SH-SY5Y (cell line): ENCODE measurements around the gene SLC13A3.

Experiments
- GATA2 ChIP-seq: IDR thresholded peaks from 2 replicates; pipeline ENCODE4 v1.6.1; 2011; ENCODE audit warnings: mild to moderate bottlenecking, low read depth, low read length
- GATA3 ChIP-seq: IDR thresholded peaks from 2 replicates; pipeline ENCODE4 v1.6.1; 2011; ENCODE audit warnings: low read depth, mild to moderate bottlenecking, low read length, moderate library complexity

SLC13A3 gene

DNA sequence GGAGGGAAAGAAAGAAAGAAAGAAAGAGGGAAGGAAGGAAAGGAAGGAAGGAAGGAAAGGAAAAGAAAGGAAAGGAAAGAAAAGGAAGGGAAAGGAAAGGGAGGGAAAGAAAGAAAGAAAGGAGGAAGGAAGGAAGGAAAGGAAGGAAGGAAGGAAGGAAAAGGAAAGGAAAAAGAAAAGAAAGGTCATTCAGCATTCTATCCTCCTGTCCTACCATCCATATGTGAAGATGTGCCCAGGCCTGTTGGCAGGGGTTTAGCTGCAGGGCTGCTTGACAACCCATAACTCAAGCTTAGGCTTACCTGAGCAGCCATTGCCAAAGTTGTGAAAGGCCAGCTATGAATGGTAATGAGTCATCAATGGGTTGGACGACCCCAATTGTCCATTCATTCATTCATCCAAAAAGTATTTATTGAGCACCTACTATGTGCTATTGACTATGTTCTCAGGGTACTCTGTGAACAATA, 50.9 kb downstream of the SLC13A3 start:
- TF ChIP-seq GATA2 (no peak), GATA3 (no peak)

DNA sequence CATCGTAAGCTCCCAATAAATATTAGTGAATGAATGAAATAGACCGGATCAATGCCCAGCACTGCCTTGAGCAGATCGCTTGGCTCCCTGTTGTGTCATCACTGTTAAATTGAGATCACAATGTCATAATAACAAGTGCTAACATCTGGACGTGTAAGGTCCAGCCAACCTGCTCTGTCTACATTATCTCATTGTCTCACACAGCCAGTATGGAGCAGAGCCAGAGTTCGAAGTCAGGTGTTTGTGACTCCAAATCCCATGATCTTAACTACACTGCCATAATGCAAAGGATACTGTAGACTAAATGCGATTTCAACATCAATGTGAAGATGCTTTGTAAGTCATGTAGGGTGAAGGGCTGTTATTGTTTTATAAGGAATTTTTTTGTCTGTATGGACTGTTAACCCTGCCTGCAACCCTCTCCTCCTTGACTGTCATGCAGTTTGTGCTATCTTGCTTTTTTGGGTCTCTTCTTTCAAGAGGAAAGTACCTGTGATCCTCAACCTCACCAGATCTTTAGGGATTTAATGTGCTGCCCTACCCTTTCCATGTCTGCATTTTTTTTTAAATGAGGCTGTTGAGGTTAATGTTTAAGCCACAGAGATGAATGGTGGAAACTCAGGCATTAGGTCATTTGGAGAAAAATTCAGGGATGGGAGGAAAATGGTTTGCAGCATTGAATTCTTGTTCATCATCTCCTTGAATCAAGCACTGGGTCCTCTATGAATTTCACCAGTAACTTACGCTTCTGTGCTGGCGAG, 51.9 kb downstream of the SLC13A3 start:
- TF ChIP-seq GATA2: no peak
- no peak for TF ChIP-seq GATA3

- no peak for TF ChIP-seq GATA3
Measured at GRCh38 chr20:46595933-46596332, 55.3 kb downstream of the SLC13A3 start.

- TF ChIP-seq GATA2 (no peak), GATA3 (no peak)
Measured at GRCh38 chr20:46594725-46595124, 56.5 kb downstream of the SLC13A3 start.

GRCh38 chr20:46592580-46593362, 58.5 kb downstream of the SLC13A3 start:
- no peak for TF ChIP-seq GATA3

- TF ChIP-seq GATA3 (peak; percentile 68), GATA2 (no peak)
Measured at GRCh38 chr20:46590443-46590842, 60.8 kb downstream of the SLC13A3 start.

DNA sequence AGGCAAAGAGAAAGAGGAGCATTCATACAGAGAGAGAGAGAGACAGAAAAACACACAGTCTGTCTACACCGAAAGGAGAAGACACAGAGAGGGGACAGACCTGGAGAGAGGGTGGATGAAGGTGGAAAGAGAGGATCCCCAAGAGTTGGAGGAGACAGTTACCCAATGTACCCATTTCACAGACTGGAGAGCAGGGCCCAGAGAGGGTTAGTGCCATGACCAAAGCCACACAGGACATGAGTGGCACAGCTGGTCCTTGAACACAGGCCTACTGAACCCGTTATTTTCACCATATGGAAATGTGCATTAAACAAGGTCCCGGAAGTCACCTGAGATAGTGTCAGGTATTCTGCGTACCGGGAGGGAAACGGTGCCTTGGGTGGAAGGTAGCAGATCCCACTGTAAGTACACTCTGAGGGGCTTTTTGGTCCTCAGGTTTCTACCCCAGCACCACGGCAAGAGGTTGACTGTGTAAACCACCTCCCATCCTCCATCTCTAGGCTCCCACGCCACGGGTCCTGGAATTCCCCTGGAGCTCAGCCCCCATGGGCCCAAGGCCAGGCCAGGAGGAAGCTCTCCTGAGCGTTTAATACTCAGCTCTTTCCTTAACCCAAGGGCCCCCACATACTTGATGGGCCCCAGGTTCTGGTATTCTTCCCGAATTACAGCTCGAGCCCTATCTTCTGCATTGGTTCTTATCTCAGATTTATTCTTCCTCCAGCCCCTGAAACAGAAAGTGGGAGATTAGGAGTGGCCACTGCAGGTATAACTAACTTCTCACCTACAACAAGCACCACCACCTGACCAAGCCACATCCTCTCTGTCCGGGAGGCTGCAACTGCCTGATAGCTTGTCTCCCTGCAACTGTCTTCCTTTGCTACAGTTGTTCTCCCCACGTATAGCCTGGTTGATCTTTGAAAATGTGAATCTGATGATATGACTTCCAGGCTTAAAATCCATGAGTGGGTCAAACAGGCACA, 62.4 kb downstream of the SLC13A3 start:
- TF ChIP-seq GATA2 (no peak), GATA3 (no peak)

GRCh38 chr20:46587986-46588385, 63.3 kb downstream of the SLC13A3 start:
- no peak for TF ChIP-seq GATA2

DNA sequence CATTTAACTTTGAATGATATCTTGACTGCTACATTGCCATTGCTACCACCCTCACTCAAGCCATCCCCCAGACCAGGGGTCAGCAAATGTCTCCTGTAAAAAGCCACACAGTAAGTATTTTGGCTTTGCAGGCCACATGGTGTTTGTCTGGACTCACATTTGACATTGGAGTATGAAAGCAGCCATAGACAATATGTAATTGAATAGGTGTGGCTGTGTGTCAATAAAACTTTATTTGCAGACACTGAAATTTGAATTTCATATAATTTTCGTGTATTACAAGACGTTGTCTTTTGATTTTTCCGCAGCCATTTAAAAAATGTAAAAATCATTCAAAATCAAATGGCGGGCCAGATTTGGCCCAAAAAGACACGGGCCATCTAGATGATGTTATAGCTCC, 64.5 kb downstream of the SLC13A3 start:
- TF ChIP-seq GATA2 (no peak), GATA3 (no peak)

GRCh38 chr20:46584508-46584907, 66.8 kb downstream of the SLC13A3 start:
- TF ChIP-seq GATA3 (no peak), GATA2 (no peak)

DNA sequence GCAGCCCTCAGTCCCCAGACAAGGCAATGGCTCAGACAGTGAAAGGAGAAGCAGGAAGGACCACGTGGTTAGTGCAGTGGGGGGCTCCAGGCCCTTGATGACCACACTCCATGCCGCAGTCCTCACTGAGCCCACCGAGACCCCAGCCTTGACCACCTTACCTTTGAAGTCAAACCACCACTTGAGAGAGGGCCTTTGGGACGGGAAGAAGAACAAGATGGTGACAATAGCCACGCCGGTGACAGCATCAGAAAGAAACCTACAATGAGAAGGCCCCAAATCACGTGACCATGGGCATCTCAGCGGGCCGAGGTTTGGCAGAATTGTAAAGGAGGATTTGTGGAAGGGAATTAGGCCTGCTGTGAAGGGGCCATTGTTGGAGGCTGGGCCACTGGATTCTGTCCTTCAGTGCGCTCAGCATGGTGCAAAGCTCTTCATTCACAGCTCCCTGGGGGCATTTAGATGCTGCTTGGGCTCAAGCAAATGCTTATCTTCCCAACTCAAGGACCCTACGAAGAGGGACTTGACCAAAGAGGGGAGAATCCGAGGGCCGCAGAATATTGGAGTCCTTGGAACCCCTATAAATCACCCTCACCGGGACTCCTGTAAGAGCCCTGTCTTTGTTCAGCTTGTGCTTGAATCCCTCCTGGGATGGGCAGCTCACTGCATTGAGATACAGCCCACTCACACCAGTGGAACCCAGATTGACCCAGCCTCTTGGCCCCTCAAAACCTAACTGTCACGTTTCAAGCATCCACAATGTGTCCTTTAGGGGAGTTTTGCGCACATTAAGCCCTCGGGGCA, 67.6 kb downstream of the SLC13A3 start:
- TF ChIP-seq GATA2 (no peak), GATA3 (no peak)

DNA sequence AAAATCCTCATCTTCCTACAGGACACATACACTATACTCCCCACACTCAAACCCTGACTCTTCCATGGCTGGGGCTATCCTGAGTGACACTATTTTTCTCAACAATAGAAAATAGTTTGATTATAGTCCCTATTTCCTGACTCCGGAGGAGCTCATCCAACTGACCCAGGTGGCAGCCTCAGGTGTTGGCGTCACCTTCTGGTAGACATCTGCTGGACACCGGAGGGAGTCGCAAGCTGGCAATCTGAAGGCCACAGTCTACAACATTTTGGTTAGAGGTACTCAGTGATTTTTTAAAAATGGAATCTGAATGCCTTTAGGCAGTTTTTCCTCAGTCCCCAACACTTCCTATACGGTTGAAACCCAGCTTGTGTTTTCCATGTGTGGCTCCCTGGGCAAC, 68.6 kb downstream of the SLC13A3 start:
- no peak for TF ChIP-seq GATA3
- no peak for TF ChIP-seq GATA2

DNA sequence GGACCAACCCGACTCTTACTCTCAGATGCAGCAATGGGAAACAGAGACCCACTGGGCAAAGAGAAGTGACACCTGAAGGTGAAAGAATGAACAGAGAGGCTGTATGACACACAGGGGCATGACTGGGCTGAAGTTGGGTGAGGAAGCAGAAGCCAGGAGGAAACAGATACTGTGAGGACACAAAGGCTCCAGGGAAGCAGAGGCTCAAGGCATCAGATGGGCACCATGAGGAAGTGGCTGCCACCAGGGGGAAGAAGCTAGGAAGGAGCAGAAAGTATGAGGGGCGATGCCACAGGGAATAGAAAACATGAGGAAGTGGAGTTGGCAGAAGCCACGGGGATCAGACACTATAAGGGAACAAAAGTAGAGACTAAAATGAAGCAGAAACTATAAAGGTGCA, 69.9 kb downstream of the SLC13A3 start:
- TF ChIP-seq GATA3 (no peak), GATA2 (no peak)

DNA sequence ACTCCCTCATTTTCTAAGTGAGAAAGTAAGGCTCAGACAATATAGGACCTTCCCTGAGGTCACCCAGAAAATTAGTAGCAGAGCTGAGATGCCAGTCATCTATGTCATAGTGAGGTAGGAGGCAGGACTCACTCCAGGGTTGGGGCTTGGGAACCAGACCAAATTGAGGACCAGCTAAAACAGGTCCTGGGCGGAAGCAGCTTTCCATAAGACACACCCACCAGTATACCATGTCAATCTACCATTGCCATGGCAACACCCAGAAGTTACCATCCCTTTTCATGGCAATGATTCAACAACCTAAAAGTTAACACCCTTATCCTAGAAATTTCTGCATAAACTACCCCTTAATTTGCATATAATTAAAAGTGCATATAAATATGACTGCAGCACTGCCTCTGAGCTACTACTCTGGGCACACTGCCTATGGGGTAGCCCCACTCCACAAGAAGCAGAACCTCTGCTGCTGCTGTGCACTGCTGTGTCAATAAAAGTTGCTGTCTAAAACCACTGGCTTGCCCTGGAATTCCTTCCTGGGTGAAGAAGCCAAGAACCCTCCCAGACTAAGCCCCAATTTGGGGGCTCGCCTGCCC, 70.5 kb downstream of the SLC13A3 start:
- TF ChIP-seq GATA3 (no peak), GATA2 (no peak)
